Heart left ventricle (tissue), 16 donors: ENCODE measurements around the gene DAO. TPM values are rescaled to one million over a fixed set of nuclear protein-coding genes. Genes with fewer than 3 reads are reported as not detected.
A peak's percentile ranks its signal among the peaks of the same experiment; 100 is the strongest.

Experiments used
- ATAC-seq, 4 donors: fragments of 200-7000 bp; cut with Tn5 transposase; one replicate each; pipeline ENCODE4 v1.9.1; 2020 to 2022; ENCODE audit warnings: moderate library complexity in 4 of 4, mild to moderate bottlenecking in 3 of 4, moderate number of reproducible peaks in 1 of 4
- DNase-seq, 5 donors: peaks; one replicate each; pipeline ENCODE4 v3.0.0-alpha.2; 2020
- H3K27ac ChIP-seq, 12 donors: fragments of 200-600 bp; sonication (generic) in 4 of 12; one replicate each; pipeline versions ENCODE4 v1.5.0 to v1.8.0; 2016 to 2022; ENCODE audit warnings: mild to moderate bottlenecking in 2 of 12
- H3K27me3 ChIP-seq, 9 donors: fragments of 200-600 bp; sonication (generic) in 2 of 9; one replicate each; pipeline versions ENCODE4 v1.5.1 to v1.8.0; 2016 to 2022; ENCODE audit warnings: mild to moderate bottlenecking in 3 of 9
- H3K36me3 ChIP-seq, 9 donors: fragments of 200-600 bp; sonication (generic) in 2 of 9; one replicate each; pipeline versions ENCODE4 v1.5.0 to v1.8.0; 2018 to 2022; ENCODE audit warnings: mild to moderate bottlenecking in 2 of 9
- H3K4me1 ChIP-seq, 12 donors: fragments of 200-600 bp; sonication (generic) in 4 of 12; one replicate each; pipeline versions ENCODE4 v1.5.0 to v1.8.0; 2016 to 2022; ENCODE audit warnings: mild to moderate bottlenecking in 3 of 12
- H3K4me3 ChIP-seq, 12 donors: fragments of 200-600 bp; sonication (generic) in 4 of 12; one replicate each; pipeline versions ENCODE4 v1.5.0 to v1.8.0; 2017 to 2022; ENCODE audit warnings: mild to moderate bottlenecking in 9 of 12, moderate library complexity in 4 of 12
- H3K9me3 ChIP-seq, 12 donors: fragments of 200-600 bp; sonication (generic) in 4 of 12; one replicate each; pipeline versions ENCODE4 v1.5.0 to v1.8.0; 2016 to 2022; ENCODE audit warnings: mild to moderate bottlenecking in 1 of 12
- CTCF ChIP-seq, 12 donors: fragments of 200-600 bp; sonication (generic) in 4 of 12; IDR thresholded peaks; one replicate each; pipeline versions ENCODE4 v1.5.0 to v1.8.0; 2018 to 2022; ENCODE audit warnings: antibody characterized with exemption in 12 of 12, mild to moderate bottlenecking in 5 of 12
- POLR2A ChIP-seq, 2 donors: fragments of 450-650 bp; IDR thresholded peaks; one replicate each; pipeline ENCODE4 v1.6.1; 2017; ENCODE audit warnings: antibody characterized with exemption in 2 of 2, mild to moderate bottlenecking in 2 of 2, moderate library complexity in 2 of 2
- WGBS, 4 donors: extraction: QIAGEN DNeasy Blood & Tissue Kit in 2 of 4; methylation state at CpG; one replicate each; pipeline versions ENCODE4 v1.1.5 to v1.1.7; 2013 to 2018; 5-methylcytosine and 5-hydroxymethylcytosine counted together
- intact Hi-C, 10 donors: fragments of 100-400 bp; cut with DNase I; formaldehyde crosslinking; loops; one replicate each; pipeline versions ENCODE4 v1.11.1 to v1.14.2; 2022
- polyA plus RNA-seq, 2 donors: library from polyadenylated mRNA; stranded (reverse); fragments of 200-250 nt; gene quantifications; one replicate each; pipeline ENCODE4 v1.2.3, GENCODE V29; 2013
- total RNA-seq, 9 donors: library from RNA; depleted of rRNA in 2 of 9; stranded (reverse); fragments of >200 nt in 2 of 9; fragmentation: NEBNext Ultra II Directional in 3 of 9; extraction: Animal tissue kit (Norgen Biotek cat#: 25700) in 3 of 9; gene quantifications; one replicate each; pipeline versions ENCODE4 v1.1.0 to v1.2.4, GENCODE V29; 2016 to 2023
- donor health status: ischemic (EF 13 %, LVEDD 7.1; RV severe dilation, severe dysfunction).
- donor health status: healthy with polysubstance abuse.
- donor health status: DM: no; HTN: yes; CAD: no.
- donor health status: DM: no; HTN: no; CAD: no.
- donor health status: ischemic (EF 25% LVEDD 6.9; RV normal size, moderate dysfunction).
- donor health status: ischemic (EF 25% LVEDD 5.7; RV mildly dilated, moderate dysfunction).
- donor health status: healthy.
- donor health status: DM: yes; HTN: yes; CAD: no.
- donor health status: ischemic (EF 35%, LVEDD 5.7; RV mildly dilated, moderate dysfunction).
- donor health status: nonischemic (EF 11% LVEDD 7.7; RV severe dilation, severe dysfunction).
- donor health status: DM: yes; HTN: yes; CAD: no.
- donor health status: PGD.
- donor health status: ischemic (EF 29% LVEDD 5.4; RV normal size, mild dysfunction).
- donor health status: nonischemic (EF 23%, LVEDD 6.1; RV moderate dilation, normal function).

DAO gene
- total and polyA plus RNA-seq, 11 donors, result not detected

- Histone ChIP-seq H3K4me3 (peak overlapping the region in 5 of 12 donors; percentile 4 to 32 (median 12)), H3K4me1 (peaks cover 32 to 91% (median 80%) of the 10 kb centered on the region in 12 donors), H3K9me3 (no peaks in the 10 kb centered on the region), H3K36me3 (peaks cover 0 to 68% (median 34%) of the 10 kb centered on the region in 9 donors), H3K27ac (peak overlapping the region; percentile 83 to 96 (median 92)), H3K27me3 (no peaks in the 10 kb centered on the region)
- intact Hi-C loops, result loop anchor here in 1 of 10 donors (2.0 kb wide), 1 partner anchor 24 kb away; the partner anchor contains the start of gene SSH1
- WGBS, 4 donors, result 13 to 26% (median 20%) methylated on average over 10 of the region's 10 CpGs
- TF ChIP-seq CTCF (IDR thresholded peaks at IDR 0.05) (no peak), POLR2A (IDR thresholded peaks at IDR 0.05) (no peak)
- ATAC-seq (peak; percentile 78 to 88 (median 82)), DNase-seq (no peak)
These were observed 47.0 kb upstream of the DAO start for GRCh38 chr12:108832730-108833354.

GRCh38 chr12:108833355-108833733 is 46.5 kb upstream of the DAO start:
- intact Hi-C loops, result loop anchor here in 1 of 10 donors (2.0 kb wide), 1 partner anchor 23 kb away; the partner anchor contains the start of gene SSH1
- WGBS, 4 donors, result 7 to 18% (median 10%) methylated on average over 8 to 9 of the region's 9 CpGs
- Histone ChIP-seq H3K27me3 (no peaks in the 10 kb centered on the region), H3K4me1 (peaks cover 30 to 91% (median 80%) of the 10 kb centered on the region in 12 donors), H3K4me3 (peak overlapping the region in 5 of 12 donors; percentile 4 to 32 (median 12)), H3K9me3 (no peaks in the 10 kb centered on the region), H3K27ac (peak overlapping the region; percentile 83 to 96 (median 92)), H3K36me3 (peaks cover 0 to 65% (median 34%) of the 10 kb centered on the region in 9 donors)
- TF ChIP-seq POLR2A (IDR thresholded peaks at IDR 0.05), result peak in 1 of 2 donors; percentile 27
- no peak for TF ChIP-seq CTCF (IDR thresholded peaks at IDR 0.05)
- ATAC-seq, result peak; percentile 25 to 72 (median 38)
- DNase-seq, result peak in 3 of 5 donors; percentile 66 to 81 (median 78)

GRCh38 chr12:108833757-108834472 is 46.0 kb upstream of the DAO start:
- Histone ChIP-seq H3K9me3 (no peaks in the 10 kb centered on the region), H3K36me3 (peaks cover 0 to 62% (median 34%) of the 10 kb centered on the region in 9 donors), H3K27ac (peak overlapping the region; percentile 83 to 96 (median 92)), H3K27me3 (no peaks in the 10 kb centered on the region), H3K4me3 (peak overlapping the region in 4 of 12 donors; percentile 4 to 16 (median 8)), H3K4me1 (peaks cover 35 to 91% (median 80%) of the 10 kb centered on the region in 12 donors)
- DNase-seq (peak in 4 of 5 donors; percentile 83 to 87 (median 86)), ATAC-seq (peak; percentile 10 to 58 (median 28))
- 23 to 35% (median 29%) methylated on average over 12 of the region's 12 CpGs for WGBS, 4 donors
- TF ChIP-seq CTCF (IDR thresholded peaks at IDR 0.05) (no peak), POLR2A (IDR thresholded peaks at IDR 0.05) (no peak)
- intact Hi-C loops, result loop anchor here in 1 of 10 donors (2.0 kb wide), 1 partner anchor 23 kb away; the partner anchor contains the start of gene SSH1
